Astrocyte (in vitro differentiated cells and primary cell): Measurements from ENCODE around the gene ATXN3L.

ENCODE experiments used
- EZH2 ChIP-seq: IDR thresholded peaks from 2 replicates; pipeline ENCODE4 v1.6.1; 2012; ENCODE audit warnings: mild to moderate bottlenecking, low read length, inconsistent platforms; ENCODE audit not compliant: insufficient read depth
- TF ChIP-seq, protein P1 (sequence below): IDR thresholded peaks from 2 replicates; pipeline ENCODE4 v1.5.1; 2011; ENCODE audit warnings: low read depth, mild to moderate bottlenecking, inconsistent platforms, low read length, moderate library complexity; ENCODE audit not compliant: insufficient read depth

GRCh38 chrX:13287816-13288215, 32.0 kb downstream of the ATXN3L start:
- TF ChIP-seq, protein P1, sequence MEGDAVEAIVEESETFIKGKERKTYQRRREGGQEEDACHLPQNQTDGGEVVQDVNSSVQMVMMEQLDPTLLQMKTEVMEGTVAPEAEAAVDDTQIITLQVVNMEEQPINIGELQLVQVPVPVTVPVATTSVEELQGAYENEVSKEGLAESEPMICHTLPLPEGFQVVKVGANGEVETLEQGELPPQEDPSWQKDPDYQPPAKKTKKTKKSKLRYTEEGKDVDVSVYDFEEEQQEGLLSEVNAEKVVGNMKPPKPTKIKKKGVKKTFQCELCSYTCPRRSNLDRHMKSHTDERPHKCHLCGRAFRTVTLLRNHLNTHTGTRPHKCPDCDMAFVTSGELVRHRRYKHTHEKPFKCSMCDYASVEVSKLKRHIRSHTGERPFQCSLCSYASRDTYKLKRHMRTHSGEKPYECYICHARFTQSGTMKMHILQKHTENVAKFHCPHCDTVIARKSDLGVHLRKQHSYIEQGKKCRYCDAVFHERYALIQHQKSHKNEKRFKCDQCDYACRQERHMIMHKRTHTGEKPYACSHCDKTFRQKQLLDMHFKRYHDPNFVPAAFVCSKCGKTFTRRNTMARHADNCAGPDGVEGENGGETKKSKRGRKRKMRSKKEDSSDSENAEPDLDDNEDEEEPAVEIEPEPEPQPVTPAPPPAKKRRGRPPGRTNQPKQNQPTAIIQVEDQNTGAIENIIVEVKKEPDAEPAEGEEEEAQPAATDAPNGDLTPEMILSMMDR, result no peak
- no peak for TF ChIP-seq EZH2
